GM21619 (cell line): ENCODE results near the gene FGFBP1.

Experiments
- ATAC-seq: cut with Tn5 transposase; IDR thresholded peaks from one replicate; pipeline ENCODE4 v1.9.1; 2021; ENCODE audit not compliant: unreplicated experiment

The FGFBP1 gene

DNA sequence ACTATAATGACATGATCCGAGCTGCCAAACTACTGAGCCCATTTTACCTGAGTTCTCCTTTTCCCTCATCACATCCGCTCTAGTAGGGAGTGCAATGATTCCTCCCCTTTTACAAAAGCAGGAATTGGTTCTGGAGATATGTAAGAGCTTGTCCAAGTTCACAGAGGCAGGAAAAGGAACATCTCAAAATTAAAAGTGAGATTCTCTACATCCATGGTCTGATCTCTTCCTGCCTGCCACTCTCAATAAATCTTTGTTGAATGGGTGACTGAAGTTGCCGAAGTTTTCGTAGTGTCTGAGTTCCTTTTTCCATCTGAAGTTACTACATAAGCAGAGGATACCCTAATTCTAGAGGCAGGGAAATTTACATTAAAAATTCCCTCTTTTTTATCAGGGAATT, at the start of gene FGFBP1:
Gene FGFBP1 (minus strand): TSS at position 101 of the 400 bp plus-strand sequence. CDS start 2,108 bp downstream, outside the sequence.
- no peak for ATAC-seq

DNA sequence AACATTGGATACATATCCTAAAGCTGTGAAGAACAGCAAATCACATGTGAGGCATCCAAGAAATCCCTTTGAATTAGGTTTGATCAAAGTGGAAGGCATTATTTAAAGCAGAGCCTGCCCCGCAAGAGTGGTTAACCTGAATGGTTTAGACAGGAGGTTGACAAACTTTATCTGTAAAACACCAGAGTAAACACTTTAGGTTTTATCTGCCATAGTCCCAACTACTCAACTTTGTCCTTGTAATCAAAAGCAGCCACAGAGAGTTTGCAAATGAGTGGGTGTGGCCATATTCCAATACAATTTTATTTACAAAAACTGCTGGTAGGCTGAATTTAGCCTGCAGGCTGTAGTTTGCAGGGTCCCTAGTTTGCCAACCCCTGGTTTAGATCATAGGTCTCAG, 49.7 kb upstream of the FGFBP1 start:
- no peak for ATAC-seq

GRCh38 chr4:15986907-15987306, 48.4 kb upstream of the FGFBP1 start:
- ATAC-seq: no peak

DNA sequence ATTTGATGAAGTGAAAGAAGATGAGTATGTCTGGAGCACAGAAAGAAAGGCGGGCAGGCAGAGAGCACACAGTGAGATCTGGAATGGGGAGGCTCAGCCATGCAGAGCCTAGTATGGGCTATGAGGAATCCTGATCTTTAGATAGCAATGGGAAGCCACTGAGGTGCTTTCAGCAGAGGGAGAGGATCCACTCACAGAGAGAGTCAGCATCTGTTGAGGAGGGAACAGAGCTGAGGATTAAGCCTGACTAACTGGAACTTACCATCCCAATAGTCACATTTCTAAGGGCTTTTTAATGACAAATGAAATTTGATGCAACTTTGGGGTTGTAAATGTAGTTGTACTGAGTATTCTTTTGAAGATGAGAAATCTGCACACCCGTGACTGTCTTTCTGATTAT, 45.1 kb upstream of the FGFBP1 start:
- ATAC-seq: no peak

DNA sequence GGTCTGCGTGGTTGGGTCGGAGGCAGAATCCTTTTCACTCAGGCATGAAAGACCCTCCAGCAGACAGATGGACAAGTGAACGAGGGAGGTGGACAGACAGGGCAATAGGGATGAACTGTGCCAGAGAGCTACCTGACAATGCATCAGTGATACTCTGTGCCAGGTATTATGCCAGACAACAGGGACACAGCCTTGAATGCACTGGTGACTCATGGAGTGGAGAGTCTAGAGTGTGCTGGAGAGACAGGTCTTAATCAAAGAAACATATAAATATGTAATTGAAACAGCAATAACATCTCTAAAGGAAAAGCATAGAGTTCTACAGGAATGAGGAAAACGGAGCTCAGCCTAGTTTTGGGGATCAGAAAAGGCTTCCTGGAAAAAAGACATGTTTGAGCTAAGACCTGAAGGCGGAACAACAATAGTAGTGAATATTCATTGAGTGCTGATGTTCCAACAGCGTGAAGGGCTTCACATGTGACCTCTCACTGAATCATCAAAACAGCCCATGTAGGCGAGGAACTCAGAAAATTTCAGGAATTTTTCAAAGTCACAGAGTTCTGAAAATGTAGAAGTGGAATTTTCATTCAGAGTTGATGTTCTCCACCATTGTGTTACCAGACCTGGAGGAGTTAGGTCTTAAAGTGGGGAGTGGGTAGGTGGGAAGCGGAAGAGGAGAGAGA, 44.4 kb upstream of the FGFBP1 start:
- no peak for ATAC-seq

DNA sequence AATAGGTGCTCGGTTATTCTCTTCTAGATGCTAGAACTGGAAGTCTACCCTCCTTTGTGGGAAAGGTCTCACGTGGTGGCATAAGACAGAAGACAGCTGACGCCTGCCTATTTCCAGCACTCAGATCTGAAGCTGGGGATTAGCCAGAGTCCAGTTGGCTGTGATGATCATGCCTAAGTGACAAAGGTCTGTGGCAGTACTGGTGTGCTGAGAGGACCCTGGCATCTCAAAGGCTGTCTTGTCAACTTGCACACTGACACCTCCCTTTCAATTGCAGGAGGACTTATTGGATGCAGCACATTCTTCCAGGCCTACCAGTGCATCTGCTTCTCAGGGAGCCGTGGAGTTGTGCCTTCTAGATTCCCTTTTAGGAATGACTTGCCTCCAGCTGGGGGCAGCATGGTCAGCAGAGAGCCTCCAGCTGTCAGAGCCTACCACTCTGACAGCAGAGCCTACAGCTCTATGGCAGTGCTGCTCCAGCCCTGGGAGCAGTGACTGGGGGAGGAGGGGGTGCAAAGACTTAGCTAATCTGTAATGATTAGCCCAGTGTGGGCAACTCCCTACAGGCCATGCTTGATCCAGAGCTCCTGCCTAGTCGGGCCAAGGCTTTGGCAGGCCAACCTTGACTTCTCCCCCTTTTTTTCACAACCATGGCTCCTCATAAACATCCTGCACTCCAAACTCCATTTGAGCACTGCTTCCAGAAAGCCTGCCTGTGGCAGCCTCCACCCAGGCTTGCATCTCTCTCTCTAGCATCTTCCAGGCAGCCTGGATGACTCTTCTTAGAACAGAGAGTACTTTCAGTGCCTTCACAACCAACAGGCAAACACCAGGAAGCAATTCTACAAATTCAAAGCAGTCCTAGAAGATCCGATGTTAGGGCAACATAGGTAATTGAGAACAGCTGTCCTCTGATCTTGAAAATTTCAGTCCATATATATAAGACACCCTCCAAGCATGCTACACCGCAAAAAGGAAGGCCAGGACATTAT, 38.2 kb upstream of the FGFBP1 start:
- ATAC-seq: no peak

DNA sequence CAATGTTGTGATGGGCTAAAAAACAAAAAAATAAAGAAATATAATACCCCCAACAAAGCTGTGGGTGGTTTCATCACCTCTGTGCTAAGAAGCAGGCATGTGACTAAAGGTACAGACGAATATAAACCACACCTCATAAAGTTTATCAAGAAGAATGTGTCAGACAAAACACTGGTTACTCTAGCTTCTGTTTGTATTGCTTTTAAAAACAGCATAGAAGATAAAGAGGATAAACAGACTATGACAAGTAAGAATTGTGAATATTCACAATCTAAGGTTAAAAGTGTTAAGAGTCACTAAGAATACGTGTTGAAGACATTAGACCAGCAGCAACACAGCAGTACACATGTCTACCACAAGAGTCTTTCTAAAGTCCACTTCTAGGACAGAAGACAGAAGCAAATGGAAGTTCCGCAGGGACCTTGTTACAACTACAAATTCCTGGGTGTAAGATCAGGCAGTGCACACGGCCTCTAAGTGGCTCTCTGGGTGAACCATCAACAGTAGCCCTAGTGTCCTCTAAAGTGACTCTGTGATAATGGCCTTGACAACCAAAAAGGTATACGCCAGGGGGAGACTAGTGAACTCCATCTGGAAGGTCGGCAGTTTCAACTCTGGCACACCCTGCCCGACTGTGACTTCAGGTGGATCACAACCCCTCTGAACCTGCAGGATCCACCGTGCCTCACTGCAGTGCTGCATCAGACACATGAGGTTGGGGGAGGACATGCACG, 32.7 kb upstream of the FGFBP1 start:
- no peak for ATAC-seq

GRCh38 chr4:15968551-15969300, 30.2 kb upstream of the FGFBP1 start:
- ATAC-seq: no peak

- ATAC-seq: no peak
These were observed 26.8 kb upstream of the FGFBP1 start for GRCh38 chr4:15965325-15965724.

GRCh38 chr4:15964159-15964558, 25.6 kb upstream of the FGFBP1 start:
- no peak for ATAC-seq

- peak; percentile 91 for ATAC-seq
These were observed 25.0 kb upstream of the FGFBP1 start for GRCh38 chr4:15963576-15963975.

DNA sequence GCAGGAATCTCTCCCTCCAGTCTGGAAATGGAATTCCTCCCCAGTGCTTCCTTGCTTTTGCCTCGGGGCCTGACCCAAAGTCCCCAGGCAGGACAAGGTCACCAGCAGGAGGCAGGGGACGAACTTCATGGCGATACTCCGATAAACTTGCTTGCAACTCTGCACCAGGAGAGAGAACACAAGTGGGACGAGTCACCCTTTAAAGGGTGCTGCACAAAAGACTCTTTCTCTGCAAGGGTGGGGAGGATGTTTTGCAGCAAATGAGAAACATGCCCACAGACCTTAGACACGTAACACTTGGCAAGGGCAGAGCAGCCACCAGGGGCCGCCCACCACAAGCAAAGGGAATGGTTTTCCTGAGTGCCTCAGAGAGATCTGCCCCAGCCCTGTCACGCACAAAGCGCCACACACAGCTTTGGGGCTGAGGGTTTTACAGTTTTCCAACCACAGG, 24.5 kb upstream of the FGFBP1 start, which contains the start of gene FGFBP2:
Gene FGFBP2 (minus strand): TSS at position 175 of the 451 bp plus-strand sequence. CDS start 46 bp downstream, at position 129.
- ATAC-seq: peak; percentile 28

DNA sequence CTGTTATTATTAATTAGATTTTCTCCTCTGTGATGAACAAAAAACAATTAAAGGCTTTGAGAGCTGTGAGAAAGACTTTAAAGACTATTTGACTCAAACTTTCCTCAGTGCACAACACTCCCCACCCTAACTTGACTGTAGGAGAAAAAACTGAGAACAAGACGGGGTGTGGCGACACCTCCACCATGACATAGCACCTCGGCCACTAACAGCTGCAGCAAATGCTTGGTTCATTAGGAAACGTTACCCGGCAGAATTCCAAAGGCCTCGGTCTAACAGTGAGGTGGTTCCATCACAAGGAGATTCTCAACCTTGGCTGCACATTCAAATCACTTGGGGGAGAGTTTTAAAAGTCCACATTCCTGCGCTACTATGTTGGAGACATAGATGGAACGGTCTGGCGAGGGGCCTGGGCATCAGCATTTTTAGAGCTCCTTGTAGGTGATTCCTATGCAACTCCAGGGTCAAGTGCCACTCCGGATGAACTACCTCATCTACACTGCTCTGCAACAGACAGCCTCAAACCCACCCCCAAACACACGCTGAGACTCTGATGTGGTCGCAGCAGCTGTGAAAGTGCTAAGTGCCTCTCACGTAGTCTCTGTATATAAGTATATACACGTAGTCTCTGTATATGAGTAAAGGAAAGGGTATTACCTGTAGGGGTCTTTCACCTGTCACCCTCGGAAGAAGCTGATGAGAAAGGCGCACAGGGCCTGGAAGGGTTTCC, 23.4 kb upstream of the FGFBP1 start:
- no peak for ATAC-seq

GRCh38 chr4:15958562-15958961, 20.0 kb upstream of the FGFBP1 start:
- no peak for ATAC-seq

- peak; percentile 93 for ATAC-seq
These were observed 17.8 kb upstream of the FGFBP1 start for GRCh38 chr4:15956179-15956850.

- no peak for ATAC-seq
These were observed 17.1 kb upstream of the FGFBP1 start for GRCh38 chr4:15955670-15956069.

- ATAC-seq: no peak
These were observed 15.1 kb upstream of the FGFBP1 start for GRCh38 chr4:15953625-15954024.

- ATAC-seq: no peak
These were observed 13.2 kb upstream of the FGFBP1 start for GRCh38 chr4:15951781-15952180.

GRCh38 chr4:15948826-15949225, 10.3 kb upstream of the FGFBP1 start:
- no peak for ATAC-seq
